Measurements from ENCODE around the gene INSRR.

INSRR gene

DNA sequence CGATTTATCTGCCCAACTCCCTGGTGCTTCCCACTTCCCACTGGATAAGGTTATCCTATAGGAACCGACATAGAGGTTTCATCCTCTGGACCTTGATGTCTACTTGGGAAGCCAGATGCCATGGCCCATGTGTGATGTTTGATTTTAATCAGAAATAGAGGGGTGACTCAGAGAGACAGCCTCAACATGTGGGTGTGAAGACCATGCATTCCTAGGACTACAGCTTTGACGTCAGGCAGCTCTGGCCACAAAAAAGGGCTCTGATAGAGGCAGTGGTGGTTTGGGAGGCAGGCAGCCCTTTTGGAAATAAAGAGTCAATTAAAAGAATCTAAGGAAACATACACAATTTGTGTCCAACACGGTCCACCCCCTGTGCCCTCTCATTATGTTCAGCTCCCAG is 37.1 kb downstream of the INSRR start:
- no peak for TF ChIP-seq NFIC (IDR thresholded peaks at IDR 0.05)
- TF ChIP-seq, protein P1, sequence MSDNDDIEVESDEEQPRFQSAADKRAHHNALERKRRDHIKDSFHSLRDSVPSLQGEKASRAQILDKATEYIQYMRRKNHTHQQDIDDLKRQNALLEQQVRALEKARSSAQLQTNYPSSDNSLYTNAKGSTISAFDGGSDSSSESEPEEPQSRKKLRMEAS (IDR thresholded peaks at IDR 0.05), result no peak
- TF ChIP-seq REST (IDR thresholded peaks at IDR 0.05; ENCODE audit: low read depth), result no peak
- no peak for TF ChIP-seq EP300 (IDR thresholded peaks at IDR 0.05; ENCODE audit: borderline replicate concordance)
- no peak for TF ChIP-seq CREB1 (IDR thresholded peaks at IDR 0.05; ENCODE audit: low read depth)
- TF ChIP-seq EGR1 (IDR thresholded peaks at IDR 0.05), result no peak
- no peak for TF ChIP-seq TEAD4 (IDR thresholded peaks at IDR 0.05)
- no peak for TF ChIP-seq ZBTB7A (IDR thresholded peaks at IDR 0.05; ENCODE audit: low read depth)
- TF ChIP-seq RAD21 (IDR thresholded peaks at IDR 0.05; ENCODE audit: low read depth), result no peak
- no peak for TF ChIP-seq TCF12 (IDR thresholded peaks at IDR 0.05; ENCODE audit: low read depth)
- no peak for TF ChIP-seq USF1 (IDR thresholded peaks at IDR 0.05)
- TF ChIP-seq CEBPB (IDR thresholded peaks at IDR 0.05), result no peak
- TF ChIP-seq FOXM1 (IDR thresholded peaks at IDR 0.05; ENCODE audit: borderline replicate concordance, low read depth), result no peak
- TF ChIP-seq YY1 (IDR thresholded peaks at IDR 0.05; ENCODE audit: low read depth), result no peak
- no peak for TF ChIP-seq TAF1 (IDR thresholded peaks at IDR 0.05; ENCODE audit: low read depth)

DNA sequence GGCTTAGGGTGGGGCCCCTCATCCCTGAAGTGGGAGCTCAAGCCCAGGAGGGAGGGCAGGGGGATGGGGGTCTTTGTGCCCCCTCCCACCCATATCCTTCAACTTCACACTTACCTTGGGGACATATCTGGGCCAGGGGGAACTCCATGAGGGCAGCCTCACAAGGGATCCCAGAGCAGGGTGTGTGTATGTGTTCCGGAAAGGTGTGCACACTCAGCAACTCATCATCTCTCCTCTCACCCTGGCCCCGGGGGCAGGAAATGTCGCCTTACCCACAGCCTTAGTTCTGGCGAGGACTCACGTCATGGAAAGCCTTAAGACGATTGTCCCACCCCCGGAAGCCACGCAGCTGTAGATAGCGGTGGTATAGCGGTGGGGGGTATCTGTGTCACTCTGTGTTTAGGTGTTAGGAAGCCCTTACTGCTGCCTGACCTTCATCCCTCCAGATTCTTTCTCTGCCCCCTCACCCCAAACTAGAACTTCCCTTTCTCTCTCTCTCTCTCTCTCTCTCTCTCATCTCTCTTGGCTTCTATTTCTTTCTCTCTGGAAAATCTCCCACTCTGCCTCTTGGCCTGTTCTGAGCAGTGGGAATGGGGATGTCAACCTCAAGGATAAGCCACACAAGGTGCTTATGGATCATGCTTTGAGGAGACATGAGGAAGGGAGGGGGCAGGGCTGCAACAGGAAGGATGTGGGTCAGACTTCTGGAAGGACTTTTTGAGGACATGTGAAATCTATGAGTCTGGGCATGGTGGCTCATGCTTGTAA is 42.2 kb downstream of the INSRR start, which contains the start of gene SH2D2A:
Gene SH2D2A, minus strand, starts transcription at position 288 of the 768 bp plus-strand sequence. Its CDS starts 140 bp downstream, at position 148.
- TF ChIP-seq CEBPB (IDR thresholded peaks at IDR 0.05) (no peak), YY1 (IDR thresholded peaks at IDR 0.05; ENCODE audit: low read depth) (no peak), USF1 (IDR thresholded peaks at IDR 0.05) (no peak), RAD21 (IDR thresholded peaks at IDR 0.05; ENCODE audit: low read depth) (no peak), TEAD4 (IDR thresholded peaks at IDR 0.05) (no peak), TCF12 (IDR thresholded peaks at IDR 0.05; ENCODE audit: low read depth) (no peak), NFIC (IDR thresholded peaks at IDR 0.05) (no peak), ZBTB7A (IDR thresholded peaks at IDR 0.05; ENCODE audit: low read depth) (no peak), FOXM1 (IDR thresholded peaks at IDR 0.05; ENCODE audit: borderline replicate concordance, low read depth) (no peak), CREB1 (IDR thresholded peaks at IDR 0.05; ENCODE audit: low read depth) (no peak), TAF1 (IDR thresholded peaks at IDR 0.05; ENCODE audit: low read depth) (no peak), REST (IDR thresholded peaks at IDR 0.05; ENCODE audit: low read depth) (no peak), EP300 (IDR thresholded peaks at IDR 0.05; ENCODE audit: borderline replicate concordance) (no peak), EGR1 (IDR thresholded peaks at IDR 0.05) (no peak)
- TF ChIP-seq, protein P1 (IDR thresholded peaks at IDR 0.05), result no peak

DNA sequence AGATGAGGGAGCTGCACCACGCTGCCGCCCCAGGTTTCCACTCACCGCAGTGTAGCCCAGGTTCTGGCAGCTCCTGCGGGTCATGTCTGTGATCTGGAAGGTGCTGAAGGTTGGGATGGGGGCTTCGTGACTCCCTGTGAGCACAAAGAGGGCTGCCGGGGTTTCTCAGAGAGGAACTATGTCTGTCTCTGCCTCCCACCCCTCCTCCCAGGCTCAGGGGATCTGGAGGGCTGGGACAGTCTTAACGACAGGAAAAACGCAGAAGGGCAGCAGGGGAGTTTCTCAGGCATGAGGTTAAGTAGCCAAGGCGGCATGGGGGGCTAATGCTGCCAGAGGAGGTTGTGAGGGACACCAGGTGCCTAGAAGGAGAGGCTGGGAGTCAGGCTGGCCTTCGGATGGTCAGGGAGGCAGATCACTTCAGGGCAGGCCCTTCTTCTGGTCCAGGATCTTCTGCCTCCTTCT is 42.9 kb downstream of the INSRR start:
- TF ChIP-seq USF1 (IDR thresholded peaks at IDR 0.05), result no peak
- TF ChIP-seq CEBPB (IDR thresholded peaks at IDR 0.05), result no peak
- TF ChIP-seq RAD21 (IDR thresholded peaks at IDR 0.05; ENCODE audit: low read depth), result no peak
- TF ChIP-seq EGR1 (IDR thresholded peaks at IDR 0.05), result no peak
- TF ChIP-seq TAF1 (IDR thresholded peaks at IDR 0.05; ENCODE audit: low read depth), result no peak
- TF ChIP-seq, protein P1 (IDR thresholded peaks at IDR 0.05), result no peak
- TF ChIP-seq TCF12 (IDR thresholded peaks at IDR 0.05; ENCODE audit: low read depth), result no peak
- TF ChIP-seq FOXM1 (IDR thresholded peaks at IDR 0.05; ENCODE audit: borderline replicate concordance, low read depth), result no peak
- TF ChIP-seq NFIC (IDR thresholded peaks at IDR 0.05), result no peak
- TF ChIP-seq ZBTB7A (IDR thresholded peaks at IDR 0.05; ENCODE audit: low read depth), result no peak
- TF ChIP-seq REST (IDR thresholded peaks at IDR 0.05; ENCODE audit: low read depth), result no peak
